Suppressor macrophage treated with lipopolysaccharide for 1 hour (primary cell): ENCODE measurements around the gene TSTD2.

Experiments used
- DNase-seq, 3 donors: peaks; one replicate each; pipeline ENCODE4 v3.0.0-alpha.2; 2020 to 2022

TSTD2 gene

GRCh38 chr9:97632985-97633858 is at the start of gene TSTD2, which contains the start of gene NCBP1:
Gene TSTD2 (minus strand): TSS chr9:97633368. CDS start chr9:97627562, 5,806 bp downstream.
Gene NCBP1 (plus strand): TSS chr9:97633821. CDS start chr9:97633882, 61 bp downstream.
- DNase-seq = peak; percentile 99

- no peak for DNase-seq
Observed at GRCh38 chr9:97682242-97682641, 49.1 kb upstream of the TSTD2 start.

- DNase-seq = no peak
Observed at GRCh38 chr9:97675655-97676054, 42.5 kb upstream of the TSTD2 start.

- no peak for DNase-seq
Observed at GRCh38 chr9:97673922-97674321, 40.8 kb upstream of the TSTD2 start.

GRCh38 chr9:97672403-97672802 is 39.2 kb upstream of the TSTD2 start:
- no peak for DNase-seq

GRCh38 chr9:97670586-97670985 is 37.4 kb upstream of the TSTD2 start:
- DNase-seq = no peak

- DNase-seq = no peak
Observed at GRCh38 chr9:97668485-97668884, 35.3 kb upstream of the TSTD2 start.

- DNase-seq = peak; percentile 16 to 26 (median 26)
Observed at GRCh38 chr9:97666907-97667686, 33.9 kb upstream of the TSTD2 start.

- no peak for DNase-seq
Observed at GRCh38 chr9:97665742-97666141, 32.6 kb upstream of the TSTD2 start.

- no peak for DNase-seq
Observed at GRCh38 chr9:97660847-97661246, 27.7 kb upstream of the TSTD2 start.

- DNase-seq = peak; percentile 59 to 65 (median 60)
Observed at GRCh38 chr9:97660340-97660739, 27.2 kb upstream of the TSTD2 start.

- DNase-seq = peak; percentile 59 to 71 (median 64)
Observed at GRCh38 chr9:97659771-97660170, 26.6 kb upstream of the TSTD2 start.

GRCh38 chr9:97658707-97659106 is 25.5 kb upstream of the TSTD2 start:
- DNase-seq = no peak

- DNase-seq = peak in 1 of 3 donors; percentile 21
Observed at GRCh38 chr9:97651646-97652045, 18.5 kb upstream of the TSTD2 start.

- no peak for DNase-seq
Observed at GRCh38 chr9:97647996-97648395, 14.8 kb upstream of the TSTD2 start.

- no peak for DNase-seq
Observed at GRCh38 chr9:97645720-97646119, 12.6 kb upstream of the TSTD2 start.

GRCh38 chr9:97640325-97640724 is 7.2 kb upstream of the TSTD2 start:
- no peak for DNase-seq

- DNase-seq = peak; percentile 8 to 27 (median 17)
Observed at GRCh38 chr9:97638666-97639065, 5.5 kb upstream of the TSTD2 start.

GRCh38 chr9:97636903-97637302 is 3.7 kb upstream of the TSTD2 start:
- DNase-seq = no peak

- no peak for DNase-seq
Observed at GRCh38 chr9:97635026-97635425, 1.9 kb upstream of the TSTD2 start.

- DNase-seq = peak in 1 of 3 donors; percentile 5
Observed at GRCh38 chr9:97633859-97634490, 807 bp upstream of the TSTD2 start.

GRCh38 chr9:97632248-97632984 is 752 bp downstream of the TSTD2 start:
- peak; percentile 76 to 82 (median 78) for DNase-seq
